ENCODE data around the gene MAN1A1. TPM values are rescaled to one million over a fixed set of nuclear protein-coding genes. Genes with fewer than 3 reads are reported as not detected.

Gene MAN1A1
- total RNA-seq, 1 donor from 2014 or later: 116 TPM

DNA sequence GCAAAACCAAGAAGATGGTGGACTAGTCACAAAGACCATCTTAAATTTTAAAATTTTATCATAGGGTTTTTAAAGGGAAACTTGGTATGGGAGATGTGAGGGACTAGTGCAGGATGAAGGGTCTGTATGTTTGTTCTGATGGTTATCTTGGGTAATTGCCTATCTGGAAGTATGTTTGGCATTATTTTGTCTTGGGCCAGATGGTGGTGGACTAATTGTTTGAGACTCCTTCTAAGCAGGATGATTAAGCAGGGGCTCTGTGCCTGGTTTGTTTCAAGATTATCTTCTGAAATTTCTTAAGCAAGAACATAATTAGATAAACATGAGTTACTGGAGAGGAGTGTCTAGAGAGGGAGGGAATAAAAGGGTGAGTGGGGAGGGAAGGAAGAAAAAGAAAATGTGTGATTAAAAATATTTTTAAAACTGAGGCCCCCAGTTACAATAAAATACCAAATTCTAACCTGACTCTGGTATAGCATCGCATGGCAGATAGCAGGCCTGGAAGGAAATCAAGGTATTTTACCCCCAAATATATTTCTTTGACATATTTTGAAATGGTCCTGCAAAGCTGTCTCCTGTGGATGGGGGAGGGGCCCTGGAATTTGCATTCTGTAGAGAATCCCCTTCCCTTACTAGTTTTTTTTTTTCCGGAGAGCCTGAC, 221.2 kb downstream of the MAN1A1 start:
- no peak for DNase-seq (ENCODE audit: low spot score)
- ATAC-seq: no peak

DNA sequence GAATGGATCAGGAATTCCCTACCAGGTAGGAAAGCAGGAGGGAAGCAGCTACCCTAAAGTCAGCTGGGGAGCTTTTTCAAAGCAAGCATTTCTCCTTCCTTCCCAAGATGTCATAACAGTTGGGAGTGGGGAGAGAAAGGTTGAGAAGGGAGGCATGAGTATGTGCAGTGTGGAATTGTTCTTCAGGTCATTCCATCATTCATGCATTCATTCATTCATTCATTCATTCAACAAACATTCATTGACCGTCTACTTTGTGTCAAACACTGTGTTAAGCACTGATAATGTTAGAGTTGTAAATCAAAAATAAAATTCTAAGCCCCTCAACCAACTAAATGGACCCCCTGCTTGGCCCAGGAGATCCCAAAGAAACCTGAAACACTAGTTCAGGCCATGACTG, 221.9 kb downstream of the MAN1A1 start:
- DNase-seq (ENCODE audit: low spot score) (no peak), ATAC-seq (no peak)
